GM18499 (cell line): ENCODE measurements around the gene WDR3.

ENCODE experiments used
- ATAC-seq: cut with Tn5 transposase; IDR thresholded peaks from one replicate; pipeline ENCODE4 v1.9.1; 2021; ENCODE audit warnings: moderate number of reproducible peaks; ENCODE audit not compliant: insufficient read depth, unreplicated experiment

Gene WDR3

DNA sequence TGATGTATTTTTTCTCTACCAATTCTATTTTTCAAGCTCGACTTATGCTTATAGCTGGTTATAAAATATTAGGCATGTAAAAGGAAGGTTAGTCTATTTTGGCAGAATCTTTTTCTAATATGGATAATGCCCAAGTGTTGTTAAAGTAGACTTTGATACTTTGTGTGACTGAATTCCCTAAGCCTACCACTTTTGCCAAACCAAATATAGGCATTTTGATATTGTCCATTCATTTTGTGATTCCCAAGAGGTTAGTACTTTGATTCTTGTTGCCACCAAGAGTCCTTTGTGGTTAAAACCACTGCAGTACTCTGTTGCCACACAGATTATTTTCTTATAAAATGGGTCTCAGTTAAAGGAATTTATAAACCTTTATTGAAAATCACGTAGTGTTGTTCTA is 4.2 kb downstream of the WDR3 start:
- ATAC-seq, result no peak

DNA sequence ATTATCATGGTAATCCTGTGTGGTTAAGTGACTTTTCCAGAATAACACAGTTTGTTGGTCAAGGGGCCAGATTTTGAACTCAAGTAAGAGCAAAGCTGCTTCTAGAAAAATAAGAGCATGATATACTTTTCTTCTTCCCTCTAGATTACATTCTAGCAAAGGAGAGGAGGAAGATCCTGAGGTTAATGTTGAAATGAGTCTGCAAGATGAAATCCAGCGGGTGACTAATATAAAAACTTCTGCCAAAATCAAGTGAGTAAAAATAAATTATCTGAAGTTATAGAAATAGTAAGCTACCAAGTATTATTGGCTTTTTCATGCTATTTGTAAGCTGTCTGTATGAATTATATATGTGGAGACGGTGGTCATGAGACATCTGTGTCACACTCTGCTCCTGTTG is 12.8 kb downstream of the WDR3 start:
- ATAC-seq, result no peak

DNA sequence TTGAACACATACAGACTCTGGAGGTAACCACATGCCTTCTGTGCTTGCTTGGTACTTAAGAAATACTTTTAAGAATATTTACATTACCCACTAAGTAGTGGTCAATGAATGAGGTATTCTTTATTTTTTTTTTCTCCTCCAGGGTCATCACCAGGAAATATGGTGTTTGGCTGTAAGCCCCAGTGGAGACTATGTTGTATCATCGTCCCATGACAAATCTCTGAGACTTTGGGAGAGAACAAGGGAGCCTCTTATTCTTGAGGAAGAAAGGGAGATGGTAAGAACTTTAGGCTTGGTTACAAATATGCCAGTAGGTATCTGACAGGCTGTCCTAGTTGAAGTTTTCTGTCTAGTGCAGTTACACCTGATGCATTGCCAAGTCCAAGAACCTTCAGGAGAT is 22.8 kb downstream of the WDR3 start:
- no peak for ATAC-seq

DNA sequence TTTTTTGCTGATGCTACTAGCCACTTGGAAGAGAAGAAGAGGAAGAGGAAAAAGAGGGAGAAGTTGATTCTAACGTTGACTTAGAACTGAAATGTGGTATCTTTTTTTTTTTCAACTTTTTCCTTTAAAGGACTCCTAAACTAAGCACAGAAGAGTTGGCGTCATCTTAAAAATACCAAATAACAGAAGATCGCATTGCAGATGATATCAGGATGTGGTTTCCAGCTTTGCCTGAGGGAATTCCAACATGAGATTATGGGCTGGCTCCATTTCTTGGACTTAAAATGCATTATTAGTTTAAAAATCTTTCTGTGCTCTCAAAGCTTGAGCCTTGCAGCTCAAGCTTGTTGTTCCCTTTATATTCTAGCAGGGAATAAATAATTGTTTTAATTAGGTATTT is 29.8 kb downstream of the WDR3 start:
- no peak for ATAC-seq

DNA sequence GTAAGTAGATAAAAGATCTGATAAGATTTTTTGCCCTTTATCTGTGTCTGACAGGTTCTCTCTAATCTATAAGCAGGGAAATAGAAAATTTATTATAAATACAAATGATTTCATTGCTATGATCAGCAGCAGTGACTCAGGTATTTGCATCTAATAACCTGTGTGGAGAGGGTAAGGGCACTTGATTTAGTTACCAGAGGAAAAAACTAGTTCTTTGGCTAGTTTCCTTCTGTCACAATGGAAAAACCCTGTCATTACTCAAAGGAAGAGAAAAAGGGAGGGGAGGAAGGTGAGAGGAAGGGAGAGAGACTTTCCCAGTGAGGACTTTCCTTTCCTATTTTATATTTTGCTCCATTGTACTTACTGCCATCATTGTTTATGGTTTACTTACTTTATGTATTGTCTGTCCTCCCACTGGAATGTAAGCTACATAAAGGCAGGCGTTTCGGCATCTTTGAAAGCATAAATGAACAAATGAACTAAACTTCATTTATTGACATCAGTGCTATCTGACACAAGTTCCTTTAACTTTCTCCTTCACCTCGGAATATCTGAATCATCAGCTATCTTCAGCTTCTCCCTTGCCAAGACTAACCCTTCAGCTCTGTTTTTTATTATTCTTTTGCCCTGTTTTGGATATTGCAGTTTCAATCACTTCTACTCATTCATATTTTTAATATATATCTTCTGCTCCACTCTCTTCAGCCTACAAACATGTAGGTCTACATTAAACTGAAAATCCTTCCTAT is 34.9 kb downstream of the WDR3 start:
- no peak for ATAC-seq

DNA sequence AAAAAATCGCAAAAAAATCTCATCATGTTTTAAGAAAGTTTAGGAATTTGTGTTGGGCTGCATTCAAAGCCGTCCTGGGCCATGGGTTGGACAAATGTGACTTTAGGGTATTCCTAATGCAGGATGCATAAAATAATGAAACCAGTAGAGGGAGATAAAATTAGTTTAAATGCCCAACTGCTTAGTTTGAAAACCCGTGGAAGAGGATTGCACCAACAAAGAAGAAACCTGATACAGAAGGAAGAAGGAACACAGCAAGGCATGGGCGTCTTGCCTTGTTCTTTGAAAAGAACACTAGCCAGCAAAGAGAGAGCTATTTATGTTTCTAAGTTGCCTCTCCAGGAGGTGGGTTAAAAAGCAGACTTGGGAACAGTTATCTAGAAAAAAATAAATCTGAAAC is 37.9 kb downstream of the WDR3 start:
- no peak for ATAC-seq

DNA sequence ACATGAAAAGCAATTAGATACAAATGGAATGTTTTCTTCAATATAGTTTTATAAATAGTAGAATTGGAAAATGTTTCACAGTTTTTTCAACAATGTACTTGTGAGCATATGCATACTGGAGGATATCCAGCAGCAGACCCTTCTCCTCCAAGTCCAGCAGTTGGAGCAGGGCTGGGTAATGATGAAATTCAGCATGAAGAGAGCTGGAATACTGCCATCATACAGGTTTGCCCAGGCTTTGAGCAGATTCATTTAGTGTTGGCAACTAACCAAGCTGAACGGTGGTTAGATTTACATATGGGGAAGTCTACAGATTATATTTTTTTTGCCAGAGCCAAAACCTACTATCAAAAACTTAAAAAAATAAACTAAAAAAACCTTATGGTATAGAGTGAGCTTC is 38.3 kb downstream of the WDR3 start:
- ATAC-seq, result no peak

DNA sequence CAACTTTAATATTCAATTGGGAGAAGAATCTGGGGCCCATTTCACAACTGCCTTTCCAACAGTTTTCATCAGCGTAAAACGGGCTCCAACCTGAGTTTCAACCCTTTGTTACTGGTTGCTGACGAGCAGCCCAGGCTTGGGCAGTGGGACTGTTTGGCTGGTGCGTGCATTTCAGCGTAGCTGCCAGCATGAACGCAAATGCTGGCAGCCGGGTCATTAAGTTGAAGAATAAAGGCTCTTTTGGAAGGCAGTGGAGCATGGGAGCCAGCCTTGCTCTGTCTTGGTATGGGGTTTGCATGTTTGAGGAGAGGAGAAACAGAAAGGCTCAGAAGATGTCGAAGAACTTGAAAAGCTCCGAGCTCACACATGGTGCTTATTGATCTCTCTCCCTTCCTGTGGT is 40.7 kb downstream of the WDR3 start:
- ATAC-seq, result no peak

DNA sequence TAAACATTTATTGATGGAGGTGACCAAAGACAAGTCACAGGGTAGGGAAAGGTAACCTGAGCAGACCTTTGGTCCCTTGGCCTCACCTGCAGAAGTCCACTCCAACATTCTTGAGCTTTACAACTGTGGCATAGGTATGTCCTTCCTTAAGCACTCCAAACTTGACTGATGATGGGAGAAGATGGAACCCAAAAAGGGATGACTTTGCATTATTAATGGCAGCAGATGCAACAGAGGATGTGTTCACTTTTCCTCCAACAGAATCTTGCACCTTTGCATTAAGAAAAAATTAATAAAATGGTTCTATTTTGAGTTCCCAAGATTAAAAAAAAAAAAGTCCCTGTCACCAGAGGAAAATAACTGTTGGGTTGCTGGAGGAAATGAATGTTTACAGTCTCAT is 42.2 kb downstream of the WDR3 start:
- ATAC-seq, result no peak

DNA sequence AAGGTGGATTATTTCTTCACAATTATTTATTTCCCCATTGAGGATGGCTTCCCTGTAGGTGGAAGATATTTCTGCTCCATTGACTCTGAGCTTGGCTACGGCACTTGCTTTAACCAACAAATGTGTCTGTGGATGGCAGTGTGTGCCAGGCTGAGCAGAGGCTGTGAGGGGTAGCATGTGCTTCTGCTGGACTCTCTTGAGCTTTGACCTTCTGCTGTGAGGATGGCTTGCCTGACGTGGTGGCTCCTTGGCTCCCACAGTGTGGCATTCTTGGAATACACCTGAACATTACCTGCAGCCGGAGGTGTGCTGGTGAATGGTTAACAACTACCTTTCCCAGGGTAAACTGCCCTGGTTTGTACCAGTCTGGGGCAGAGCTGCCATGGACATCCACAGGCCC is 46.8 kb downstream of the WDR3 start:
- ATAC-seq, result no peak

DNA sequence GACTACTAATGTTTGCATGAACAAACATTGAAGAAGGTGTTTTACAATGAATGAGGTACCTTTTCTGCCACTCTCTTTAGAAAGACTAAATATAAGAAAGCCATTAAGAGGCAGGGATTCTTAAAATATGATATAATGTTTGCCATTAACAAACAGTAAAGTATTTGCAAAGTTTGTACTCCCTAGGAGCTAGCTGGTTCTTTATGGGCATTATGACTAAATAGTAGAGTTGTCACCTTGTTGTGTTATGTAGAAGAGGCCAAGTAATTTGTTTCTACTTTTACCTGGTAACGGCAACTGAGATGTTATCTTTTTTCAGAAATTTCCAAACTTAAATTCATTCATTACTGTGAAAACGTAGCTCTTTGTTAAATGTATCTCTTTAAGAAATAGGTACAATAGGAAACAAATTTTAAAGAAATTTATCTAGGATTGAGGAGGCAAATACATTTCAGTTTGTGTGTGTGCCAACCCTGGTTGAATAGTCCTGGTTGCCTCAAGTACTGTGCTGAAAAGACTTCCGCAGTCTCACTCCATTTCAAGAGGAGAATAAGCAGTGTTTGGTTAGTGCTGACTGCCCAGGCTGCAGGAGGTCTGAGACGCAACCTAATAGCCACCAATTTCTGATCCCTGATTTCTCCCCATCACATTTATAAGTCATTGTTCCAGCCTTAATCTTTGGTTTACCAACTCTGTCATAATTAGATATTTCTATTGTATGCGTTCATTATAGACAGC is 52.1 kb downstream of the WDR3 start:
- ATAC-seq, result no peak

DNA sequence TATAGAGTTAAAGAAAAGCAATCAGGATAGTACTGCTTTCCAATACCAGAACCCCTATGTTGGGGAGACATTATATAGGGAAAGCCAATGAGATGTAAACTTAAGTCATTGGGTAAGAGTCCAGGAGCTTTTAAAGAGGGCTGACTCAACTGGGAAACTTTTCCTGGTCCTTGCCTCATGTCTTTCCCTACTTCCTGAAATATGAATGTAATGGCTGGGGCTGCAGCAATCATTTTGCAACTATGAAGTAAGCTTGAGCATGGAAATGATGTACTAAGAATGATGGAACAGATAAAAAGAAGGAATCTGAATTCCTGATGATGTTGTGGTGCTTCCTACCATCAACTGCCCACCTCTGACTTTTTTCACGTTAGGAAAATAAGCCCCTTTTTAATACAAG is 55.7 kb downstream of the WDR3 start:
- no peak for ATAC-seq

DNA sequence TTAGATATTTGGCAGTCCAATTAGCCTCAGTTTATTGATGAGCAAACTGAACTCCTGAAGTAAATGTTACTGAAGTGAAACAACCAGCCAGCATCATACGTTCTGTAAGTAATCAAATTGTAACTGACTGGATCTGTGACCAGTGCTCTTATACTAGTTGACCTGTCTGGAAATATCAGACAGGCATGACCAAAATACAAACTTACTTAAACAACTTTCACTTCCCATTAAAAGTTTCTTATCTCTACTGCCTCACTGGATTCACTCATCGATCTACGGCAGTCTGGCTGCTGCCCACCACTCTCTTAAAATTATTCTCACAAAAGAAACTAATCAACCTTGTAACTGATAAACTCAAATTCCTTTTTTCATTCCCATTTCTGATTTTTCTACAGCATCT is 56.4 kb downstream of the WDR3 start:
- ATAC-seq, result no peak

DNA sequence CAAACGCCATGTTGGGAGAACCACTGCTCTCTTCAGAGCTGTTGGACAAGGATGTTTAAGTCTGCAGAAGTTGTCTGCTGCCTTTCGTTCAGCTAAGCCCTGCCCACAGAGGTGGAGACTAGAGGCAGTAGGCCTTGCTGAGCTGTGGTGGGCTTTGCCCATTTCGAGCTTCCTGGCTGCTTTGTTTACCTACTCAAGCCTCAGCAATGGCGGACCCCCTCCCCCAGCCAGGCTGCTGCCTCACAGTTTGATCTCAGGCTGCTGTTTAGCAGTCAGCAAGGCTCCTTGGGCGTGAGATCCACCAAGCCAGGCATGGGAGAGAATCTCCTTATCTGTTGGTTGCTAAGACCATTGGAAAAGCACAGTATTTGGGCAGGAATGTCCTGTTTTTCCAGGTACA is 74.8 kb downstream of the WDR3 start:
- no peak for ATAC-seq

DNA sequence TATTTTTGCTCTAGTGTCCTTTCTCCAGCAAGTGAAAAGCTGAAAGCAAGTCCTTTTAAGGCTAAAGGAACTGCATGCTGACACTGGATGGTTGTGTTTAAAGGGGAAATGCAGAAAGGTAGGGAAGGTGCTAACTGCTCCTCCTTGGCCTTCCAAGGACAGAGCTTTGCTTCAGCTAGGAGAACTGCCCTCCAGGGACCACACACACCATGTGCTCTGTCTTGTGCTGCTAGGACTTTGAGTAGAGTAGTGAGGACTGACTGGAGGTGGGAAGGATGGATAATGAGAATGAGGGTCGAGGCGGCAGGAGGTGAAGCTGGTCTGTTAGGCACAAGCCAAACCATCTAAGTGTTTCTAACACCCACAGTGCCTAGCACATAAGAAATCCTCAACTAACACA is 77.9 kb downstream of the WDR3 start:
- ATAC-seq, result no peak

DNA sequence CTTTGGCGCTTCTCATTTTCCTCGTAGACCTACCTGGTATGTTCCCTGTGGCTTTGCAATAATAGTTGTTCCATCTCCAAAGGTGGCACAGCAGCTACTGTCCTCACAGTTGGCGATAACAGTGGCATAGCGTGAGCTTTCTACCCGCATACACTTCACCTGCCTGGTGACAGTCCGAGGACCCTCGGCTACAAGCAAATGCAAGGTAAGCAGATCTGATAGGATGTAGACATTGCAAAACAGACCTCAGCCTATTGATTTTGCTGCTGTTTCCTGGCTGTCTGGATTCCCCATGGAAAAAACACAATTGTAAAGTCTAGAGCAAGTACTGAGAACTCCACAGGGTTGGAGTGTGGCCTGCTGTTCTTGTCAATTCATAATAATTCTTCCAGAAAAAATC is 78.5 kb downstream of the WDR3 start:
- ATAC-seq, result no peak

DNA sequence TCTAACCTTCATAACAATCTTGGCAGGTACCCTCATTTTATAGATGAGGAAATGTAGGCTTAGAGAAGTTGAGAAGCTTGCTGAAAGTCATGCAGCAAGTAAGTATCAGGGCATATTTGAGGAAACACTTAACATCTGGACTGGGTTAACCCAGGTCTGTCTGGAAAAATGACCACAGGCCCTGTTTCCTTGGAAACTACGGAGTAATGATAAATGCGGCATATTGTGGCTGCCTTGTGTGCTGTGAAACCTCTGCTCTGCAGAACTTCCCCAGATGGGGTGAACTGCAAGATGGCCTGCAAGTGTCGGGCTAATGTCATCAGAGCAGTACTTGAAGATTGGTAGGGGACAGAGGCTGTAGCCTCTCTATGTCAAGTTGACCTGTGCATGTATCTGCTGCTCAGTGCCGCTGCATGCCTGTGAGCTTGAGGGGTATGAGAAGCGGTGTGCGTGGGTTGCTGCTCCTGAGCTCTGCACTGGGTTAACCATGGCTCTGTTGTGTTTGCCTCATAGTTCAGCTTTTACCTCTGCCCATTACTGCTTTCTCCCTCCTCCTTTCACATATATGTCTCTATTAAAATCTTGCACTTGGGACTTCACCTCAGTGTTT is 83.1 kb downstream of the WDR3 start:
- ATAC-seq, result no peak

DNA sequence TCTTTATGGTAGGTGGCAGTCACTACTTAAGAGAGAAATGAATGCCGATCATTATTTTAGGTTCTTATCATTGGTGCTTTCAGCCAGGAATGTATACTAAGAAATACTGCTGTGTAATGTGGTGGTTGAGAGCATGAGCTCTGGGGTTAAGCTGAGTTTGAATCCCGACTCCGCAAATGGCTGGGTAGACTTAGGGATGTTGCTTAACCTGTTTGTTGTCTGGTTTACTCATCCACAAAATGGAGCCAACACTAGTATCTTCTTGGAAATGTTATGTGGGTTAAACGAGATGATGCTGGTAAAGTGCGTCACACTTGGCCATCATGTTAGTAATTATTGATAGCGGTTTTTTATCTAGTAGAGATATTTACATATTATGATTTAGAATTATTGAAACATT is 83.8 kb downstream of the WDR3 start:
- ATAC-seq, result no peak

DNA sequence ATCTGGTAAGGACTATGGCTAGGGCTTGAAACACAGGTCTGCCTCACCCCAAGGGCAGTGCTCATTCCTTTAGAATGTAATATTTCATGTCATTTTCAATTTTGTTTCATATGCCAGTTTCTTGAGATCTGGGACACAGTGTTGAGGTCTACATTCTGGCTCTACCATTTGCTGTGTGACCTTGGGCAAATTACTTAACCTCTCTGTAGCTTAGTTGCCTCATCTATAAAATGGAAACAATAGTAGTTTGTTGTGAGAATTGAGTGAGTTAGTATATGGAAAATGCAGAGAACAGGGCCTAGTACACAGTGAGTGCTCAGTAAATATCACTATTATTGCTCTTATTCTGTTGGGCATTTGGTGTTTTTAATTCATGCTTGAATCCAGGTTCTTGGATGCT is 84.4 kb downstream of the WDR3 start:
- no peak for ATAC-seq
